Osteoblast (primary cell): ENCODE measurements around the gene SLC48A1. TPM values are rescaled to one million over a fixed set of nuclear protein-coding genes. Genes with fewer than 3 reads are reported as not detected.

Source experiments
- DNase-seq: peaks from one replicate; pipeline ENCODE4 v3.0.0; 2011; ENCODE audit warnings: low spot score, mixed read lengths; ENCODE audit not compliant: insufficient read length; ENCODE audit errors: missing footprints
- H2AFZ ChIP-seq: 2 replicates; pipeline ENCODE4 v1.6.0; 2011; ENCODE audit warnings: mild to moderate bottlenecking, low read length
- H3K27ac ChIP-seq: 2 replicates; pipeline ENCODE4 v1.5.1; 2011; ENCODE audit warnings: mild to moderate bottlenecking, low read depth, low read length, moderate library complexity
- H3K27me3 ChIP-seq: 2 replicates; pipeline ENCODE4 v1.6.0; 2012; ENCODE audit warnings: mild to moderate bottlenecking, control low read depth, inconsistent platforms, low read length, moderate library complexity; ENCODE audit not compliant: insufficient read depth
- H3K36me3 ChIP-seq: 2 replicates; pipeline ENCODE4 v1.5.1; 2011; ENCODE audit warnings: mild to moderate bottlenecking, low read length, control low read depth, moderate library complexity; ENCODE audit not compliant: insufficient read depth
- H3K4me1 ChIP-seq: 2 replicates; pipeline ENCODE4 v1.5.1; 2011; ENCODE audit warnings: mild to moderate bottlenecking, low read length, control low read depth, moderate library complexity; ENCODE audit not compliant: insufficient read depth
- H3K4me2 ChIP-seq: 2 replicates; pipeline ENCODE4 v1.6.0; 2011; ENCODE audit warnings: mild to moderate bottlenecking, low read length; ENCODE audit not compliant: insufficient read depth
- H3K4me3 ChIP-seq: fragments of 200-600 bp; sonication (generic); 3 replicates; pipeline ENCODE4 v1.5.1; 2012; ENCODE audit warnings: mild to moderate bottlenecking, low read length, inconsistent platforms; ENCODE audit not compliant: insufficient read depth
- H3K79me2 ChIP-seq: 2 replicates; pipeline ENCODE4 v1.6.0; 2012; ENCODE audit warnings: mild to moderate bottlenecking, low read length, control low read depth, inconsistent platforms; ENCODE audit not compliant: insufficient read depth
- H3K9me3 ChIP-seq: 2 replicates; pipeline ENCODE4 v1.5.1; 2011; ENCODE audit warnings: low read depth, low read length, control low read depth
- H4K20me1 ChIP-seq: 2 replicates; pipeline ENCODE4 v1.6.0; 2012; ENCODE audit warnings: mild to moderate bottlenecking, low read length, control low read depth; ENCODE audit not compliant: insufficient read depth
- total RNA-seq: library from RNA; depleted of rRNA; stranded (reverse); fragments of >200 nt; gene quantifications from 2 replicates; pipeline ENCODE4 v1.2.3, GENCODE V29; 2012
- TF ChIP-seq, protein P1 (sequence below): IDR thresholded peaks from 2 replicates; pipeline ENCODE4 v1.5.1; 2011; ENCODE audit warnings: mild to moderate bottlenecking, low read depth, low read length, moderate library complexity; ENCODE audit errors: extremely low read depth

The SLC48A1 gene
- total RNA-seq, 1 donor: 19.2 TPM

- no peaks in the 10 kb centered on the region for H3K36me3 ChIP-seq
- DNase-seq: peak; percentile 100
- H4K20me1 ChIP-seq: peaks cover 28% of the 10 kb centered on the region
- peak overlapping the region; percentile 96 for H3K4me2 ChIP-seq
- TF ChIP-seq, protein P1, sequence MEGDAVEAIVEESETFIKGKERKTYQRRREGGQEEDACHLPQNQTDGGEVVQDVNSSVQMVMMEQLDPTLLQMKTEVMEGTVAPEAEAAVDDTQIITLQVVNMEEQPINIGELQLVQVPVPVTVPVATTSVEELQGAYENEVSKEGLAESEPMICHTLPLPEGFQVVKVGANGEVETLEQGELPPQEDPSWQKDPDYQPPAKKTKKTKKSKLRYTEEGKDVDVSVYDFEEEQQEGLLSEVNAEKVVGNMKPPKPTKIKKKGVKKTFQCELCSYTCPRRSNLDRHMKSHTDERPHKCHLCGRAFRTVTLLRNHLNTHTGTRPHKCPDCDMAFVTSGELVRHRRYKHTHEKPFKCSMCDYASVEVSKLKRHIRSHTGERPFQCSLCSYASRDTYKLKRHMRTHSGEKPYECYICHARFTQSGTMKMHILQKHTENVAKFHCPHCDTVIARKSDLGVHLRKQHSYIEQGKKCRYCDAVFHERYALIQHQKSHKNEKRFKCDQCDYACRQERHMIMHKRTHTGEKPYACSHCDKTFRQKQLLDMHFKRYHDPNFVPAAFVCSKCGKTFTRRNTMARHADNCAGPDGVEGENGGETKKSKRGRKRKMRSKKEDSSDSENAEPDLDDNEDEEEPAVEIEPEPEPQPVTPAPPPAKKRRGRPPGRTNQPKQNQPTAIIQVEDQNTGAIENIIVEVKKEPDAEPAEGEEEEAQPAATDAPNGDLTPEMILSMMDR: no peak
- H3K79me2 ChIP-seq: peaks cover 41% of the 10 kb centered on the region
- no peaks in the 10 kb centered on the region for H3K9me3 ChIP-seq
- H3K27ac ChIP-seq: peak overlapping the region; percentile 95
- peak overlapping the region; percentile 73 for H2AFZ ChIP-seq
- no peaks in the 10 kb centered on the region for H3K27me3 ChIP-seq
- peak overlapping the region; percentile 84 for H3K4me3 ChIP-seq
- peaks cover 44% of the 10 kb centered on the region for H3K4me1 ChIP-seq
Measured at GRCh38 chr12:47820631-47821345, 47.8 kb downstream of the SLC48A1 start.

DNA sequence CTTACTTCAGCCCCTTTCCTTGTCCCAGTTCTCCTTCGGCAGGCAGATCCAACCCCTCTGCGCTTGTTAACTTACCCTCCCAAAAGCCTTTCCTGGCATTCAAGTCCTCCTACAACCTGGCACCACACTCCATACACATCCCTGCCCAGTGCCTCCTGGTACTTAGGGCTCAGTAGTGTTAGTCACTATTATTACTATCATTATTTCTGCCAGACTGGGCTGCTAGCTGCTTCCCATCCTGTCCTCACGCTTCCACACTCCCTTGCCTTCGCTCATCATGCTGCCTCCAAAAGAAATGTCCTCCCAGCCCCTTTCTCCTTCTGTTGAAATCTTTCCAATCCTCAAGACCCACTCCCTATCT, 48.3 kb downstream of the SLC48A1 start:
- TF ChIP-seq, protein P1: no peak
- H2AFZ ChIP-seq: peak overlapping the region; percentile 73
- H3K27me3 ChIP-seq: no peaks in the 10 kb centered on the region
- H3K4me1 ChIP-seq: peaks cover 45% of the 10 kb centered on the region
- no peak overlapping the region for H3K4me3 ChIP-seq
- H3K9me3 ChIP-seq: no peaks in the 10 kb centered on the region
- H3K27ac ChIP-seq: peak overlapping the region; percentile 95
- peaks cover 23% of the 10 kb centered on the region for H4K20me1 ChIP-seq
- DNase-seq: peak; percentile 91
- H3K36me3 ChIP-seq: no peaks in the 10 kb centered on the region
- H3K79me2 ChIP-seq: peaks cover 35% of the 10 kb centered on the region
- peak overlapping the region; percentile 96 for H3K4me2 ChIP-seq

DNA sequence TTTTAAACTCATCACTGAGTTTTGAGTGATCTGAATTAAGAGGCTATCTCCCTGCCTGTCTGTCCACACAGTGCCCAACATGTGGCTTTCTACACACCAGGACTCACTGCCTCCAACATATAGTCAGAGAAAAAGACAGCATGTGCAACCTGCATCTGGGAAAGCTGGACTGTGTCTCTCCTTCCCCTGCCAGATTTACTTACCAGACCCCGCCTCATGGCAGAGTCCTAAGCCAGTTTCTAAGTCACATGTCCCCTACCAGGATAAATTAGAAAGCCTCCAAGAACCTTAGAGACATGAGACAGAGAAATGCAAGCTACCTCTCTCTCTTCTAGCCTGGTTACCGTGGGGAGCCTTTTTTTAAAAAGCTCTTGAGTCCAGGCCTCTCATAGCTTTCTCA, 49.4 kb downstream of the SLC48A1 start:
- Histone ChIP-seq H3K27ac (no peak overlapping the region), H4K20me1 (peaks cover 16% of the 10 kb centered on the region), H3K4me2 (no peak overlapping the region), H3K9me3 (no peaks in the 10 kb centered on the region), H3K27me3 (no peaks in the 10 kb centered on the region), H3K4me1 (peaks cover 43% of the 10 kb centered on the region), H2AFZ (no peak overlapping the region), H3K79me2 (peaks cover 24% of the 10 kb centered on the region), H3K4me3 (no peak overlapping the region), H3K36me3 (no peaks in the 10 kb centered on the region)
- TF ChIP-seq, protein P1: no peak
- no peak for DNase-seq

DNA sequence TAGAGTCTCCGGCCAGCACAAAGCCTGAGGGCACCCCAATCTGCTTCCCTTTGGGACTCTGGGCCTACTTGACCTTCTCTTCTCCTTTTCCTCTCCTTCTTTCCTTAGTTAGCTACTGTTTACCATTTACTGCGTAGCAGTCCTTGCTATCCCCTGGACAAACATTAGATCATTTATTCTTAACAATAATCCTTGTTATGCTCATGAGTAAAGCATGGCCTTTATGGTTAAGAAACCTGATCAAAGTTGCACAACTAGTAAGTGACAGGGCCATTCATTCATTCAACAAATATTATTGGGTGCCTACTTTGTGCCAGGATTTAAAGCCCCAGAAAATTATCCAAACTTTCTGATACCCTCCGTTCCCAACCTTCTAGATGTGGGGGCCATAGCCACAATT, 49.8 kb downstream of the SLC48A1 start:
- H3K9me3 ChIP-seq: no peaks in the 10 kb centered on the region
- peak; percentile 55 for DNase-seq
- H3K36me3 ChIP-seq: no peaks in the 10 kb centered on the region

More for the DNA sequence above, 49.8 kb downstream of the SLC48A1 start:
- peaks cover 11% of the 10 kb centered on the region for H4K20me1 ChIP-seq
- H3K79me2 ChIP-seq: peaks cover 20% of the 10 kb centered on the region
- H3K4me1 ChIP-seq: peaks cover 38% of the 10 kb centered on the region
- no peak overlapping the region for H3K27ac ChIP-seq
- H3K4me3 ChIP-seq: no peak overlapping the region
- no peaks in the 10 kb centered on the region for H3K27me3 ChIP-seq
- H3K4me2 ChIP-seq: no peak overlapping the region
- H2AFZ ChIP-seq: no peak overlapping the region
- TF ChIP-seq, protein P1: no peak
